HG02970 (cell line): ENCODE data around the gene ZKSCAN7.
"Not testable (repeated sequence)": the region's sequence is repeated elsewhere in the genome, so short reads cannot be mapped to it uniquely, and the experiment has no call there.

ENCODE experiments used
- ATAC-seq: cut with Tn5 transposase; IDR thresholded peaks from one replicate; pipeline ENCODE4 v1.9.1; 2021; ENCODE audit warnings: mild to moderate bottlenecking, moderate library complexity, moderate number of reproducible peaks; ENCODE audit not compliant: unreplicated experiment, low FRiP score

ZKSCAN7 gene

DNA sequence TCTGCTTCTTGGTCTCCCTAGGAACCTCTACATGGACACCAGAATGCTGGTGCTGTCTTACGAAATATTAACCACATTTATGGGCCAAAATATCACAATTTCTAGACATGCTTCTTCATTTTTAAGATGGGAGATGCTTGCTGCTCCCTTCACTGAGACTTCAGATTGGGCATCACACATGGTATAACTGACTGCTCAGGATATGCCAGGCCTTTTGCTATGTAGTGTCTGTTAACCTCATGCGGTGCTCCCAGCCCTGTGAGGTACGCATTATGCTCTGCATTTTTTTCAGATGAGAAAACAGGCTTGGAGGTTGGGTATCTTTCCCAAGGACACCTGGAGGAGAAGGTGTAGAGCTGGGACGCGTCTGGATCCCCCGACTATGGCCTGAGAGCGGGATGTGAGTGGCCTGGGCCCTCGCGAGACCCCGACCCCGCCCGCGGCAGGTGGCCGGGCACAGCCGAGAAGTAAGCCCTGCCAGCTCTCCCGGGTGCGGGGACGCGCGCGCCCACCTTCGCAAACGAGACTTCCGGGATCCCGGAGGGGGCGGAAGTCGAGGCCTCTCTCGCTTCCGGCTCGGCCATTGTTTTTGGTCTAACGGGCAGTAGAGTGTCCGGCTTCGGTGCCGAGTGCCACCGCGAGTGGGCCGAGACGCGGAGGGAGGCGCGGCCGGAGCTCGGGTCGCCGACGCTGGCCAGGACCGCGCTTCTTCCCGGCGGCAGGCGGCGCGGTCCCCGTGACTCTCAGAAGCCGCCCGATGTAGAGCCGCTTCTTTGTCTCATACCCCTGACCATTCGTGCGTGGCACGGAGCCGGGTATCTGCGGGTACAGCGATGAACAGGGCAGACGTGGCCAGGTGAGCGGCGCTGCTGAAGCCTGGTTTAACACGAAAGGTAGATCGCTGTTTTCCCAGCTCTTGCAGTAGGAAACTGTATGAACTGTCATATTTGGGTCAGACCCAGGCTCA, at the start of gene ZKSCAN7:
Gene ZKSCAN7, plus strand, starts transcription at position 568 of the 967 bp plus-strand sequence. CDS start 1,855 bp downstream, outside the sequence.
- no peak for ATAC-seq

DNA sequence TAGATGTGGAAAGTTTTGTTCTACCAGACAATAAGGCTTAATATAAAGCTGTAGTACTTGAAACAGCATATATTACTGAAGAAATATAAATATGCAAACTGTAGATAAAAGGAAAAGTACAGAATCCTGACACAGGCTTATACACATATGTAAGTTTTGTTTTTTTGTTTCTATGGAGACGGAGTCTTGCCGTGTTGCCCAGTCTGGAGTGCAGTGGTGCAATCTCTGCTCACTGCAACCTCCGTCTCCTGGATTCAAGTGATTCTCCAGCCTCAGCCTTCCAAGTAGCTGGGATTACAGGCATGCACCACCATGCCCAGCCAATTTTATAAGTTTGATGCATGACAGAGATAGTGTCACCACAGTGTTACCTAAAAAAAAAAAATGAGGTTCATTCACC, 48.4 kb upstream of the ZKSCAN7 start:
- ATAC-seq = no peak

DNA sequence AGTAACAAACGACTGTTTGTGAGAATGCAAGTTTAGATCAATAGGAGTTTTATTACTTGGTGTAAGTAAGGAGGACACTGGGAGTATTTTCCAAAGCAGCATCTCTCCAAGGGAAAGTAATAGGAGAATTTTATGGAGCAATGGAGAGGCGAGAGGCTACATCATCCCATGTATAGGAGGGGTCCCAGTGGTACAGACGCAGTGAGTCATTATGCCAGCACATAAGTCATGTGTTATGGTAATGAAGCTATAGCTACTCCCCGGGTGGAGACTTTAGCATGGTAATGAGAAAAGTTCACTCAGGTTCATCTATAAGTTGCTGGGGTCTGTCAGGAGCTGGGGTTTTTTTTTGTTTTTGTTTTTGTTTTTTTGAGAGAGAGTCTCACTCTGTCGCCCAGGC, 48.0 kb upstream of the ZKSCAN7 start:
- no peak for ATAC-seq

GRCh38 chr3:44509393-44509921, 45.5 kb upstream of the ZKSCAN7 start:
- ATAC-seq = no peak

GRCh38 chr3:44510000-44510368, 45.0 kb upstream of the ZKSCAN7 start:
- ATAC-seq = peak; percentile 33

GRCh38 chr3:44511238-44511566, 43.8 kb upstream of the ZKSCAN7 start:
- no peak for ATAC-seq

DNA sequence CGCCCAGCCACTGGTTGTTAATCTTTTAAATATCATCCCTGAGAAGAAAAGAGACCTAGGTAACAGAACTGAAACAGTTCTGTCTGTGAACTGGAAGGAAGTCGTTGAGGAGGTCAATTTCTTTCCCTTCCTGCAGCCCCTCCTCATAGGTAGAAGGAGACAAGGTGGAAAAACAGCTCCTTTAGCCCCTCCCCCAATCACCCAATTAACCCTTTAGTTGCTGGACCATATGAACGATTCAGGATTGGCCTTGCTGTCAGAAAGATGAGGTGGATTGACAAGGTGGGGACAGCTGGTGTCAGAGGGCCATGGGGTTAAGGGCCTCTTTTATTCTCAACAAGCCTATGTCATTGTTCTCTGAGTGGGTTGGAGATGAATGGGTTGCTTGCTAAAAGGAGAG, 41.5 kb upstream of the ZKSCAN7 start:
- no peak for ATAC-seq

DNA sequence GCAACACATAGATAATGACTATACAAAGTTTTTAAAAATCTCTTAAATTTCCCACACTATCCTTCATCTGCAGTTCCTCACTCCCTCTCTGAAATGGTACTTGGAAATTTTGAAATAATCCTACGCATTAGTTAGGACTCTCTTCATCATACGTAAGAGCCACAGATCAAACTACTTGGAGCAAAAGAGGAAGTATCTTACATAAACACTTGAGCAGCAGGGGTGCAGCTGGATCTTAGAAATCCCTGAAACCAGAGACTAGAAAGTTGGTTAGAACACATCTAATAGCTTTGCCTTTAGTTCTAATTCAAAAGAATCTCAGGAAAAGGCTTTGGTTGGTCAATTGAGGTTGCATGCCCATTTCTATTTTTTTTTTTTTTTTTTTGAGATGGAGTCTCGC, 38.8 kb upstream of the ZKSCAN7 start:
- ATAC-seq = no peak

DNA sequence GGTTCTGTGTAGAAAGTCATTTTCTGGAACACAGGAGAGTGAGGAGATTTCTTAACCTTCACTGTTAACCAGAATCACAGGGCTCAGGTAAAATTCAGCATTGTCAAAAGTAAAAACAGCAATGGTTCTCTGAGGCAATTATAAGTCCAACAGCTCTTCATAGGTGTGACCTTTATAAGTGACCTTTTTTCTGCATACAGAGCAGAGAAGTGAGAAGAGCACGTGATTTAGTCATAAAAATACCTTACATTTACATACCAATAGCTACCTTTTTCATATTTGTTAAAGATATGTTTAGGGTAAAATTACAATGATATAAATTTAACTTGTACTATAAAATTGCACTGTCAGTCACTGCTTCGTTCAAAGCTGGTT, 36.2 kb upstream of the ZKSCAN7 start:
- ATAC-seq = no peak

- ATAC-seq = no peak
Measured at GRCh38 chr3:44521721-44522120, 33.3 kb upstream of the ZKSCAN7 start.

- no peak for ATAC-seq
Measured at GRCh38 chr3:44522494-44522933, 32.5 kb upstream of the ZKSCAN7 start.

- no peak for ATAC-seq
Measured at GRCh38 chr3:44525060-44525459, 29.9 kb upstream of the ZKSCAN7 start.

- no peak for ATAC-seq
Measured at GRCh38 chr3:44529927-44530326, 25.1 kb upstream of the ZKSCAN7 start.

GRCh38 chr3:44530911-44531310, 24.1 kb upstream of the ZKSCAN7 start:
- ATAC-seq = no peak

DNA sequence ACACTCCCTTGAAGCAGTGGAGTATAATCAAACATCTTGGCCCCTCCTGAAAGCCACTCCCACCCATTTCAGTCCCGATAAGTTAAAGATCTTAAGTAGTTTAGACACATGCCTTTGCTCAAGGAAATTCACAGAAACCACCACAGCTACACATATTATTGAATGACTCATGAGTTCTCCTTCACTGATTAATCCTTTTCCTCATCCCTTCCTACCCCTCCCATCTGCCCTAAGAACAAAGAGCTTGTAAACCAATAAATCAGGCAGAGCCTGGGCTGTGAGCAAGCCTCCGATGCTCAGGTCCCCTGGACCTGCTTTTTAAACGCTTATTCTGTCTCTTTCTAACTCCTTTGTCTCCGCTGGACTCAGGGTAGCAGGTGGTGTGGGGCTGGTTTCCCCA, 20.3 kb upstream of the ZKSCAN7 start:
- not testable (repeated sequence) for ATAC-seq

- ATAC-seq = no peak
Measured at GRCh38 chr3:44535364-44535763, 19.6 kb upstream of the ZKSCAN7 start.

- ATAC-seq = not testable (repeated sequence)
Measured at GRCh38 chr3:44544811-44545210, 10.2 kb upstream of the ZKSCAN7 start.

DNA sequence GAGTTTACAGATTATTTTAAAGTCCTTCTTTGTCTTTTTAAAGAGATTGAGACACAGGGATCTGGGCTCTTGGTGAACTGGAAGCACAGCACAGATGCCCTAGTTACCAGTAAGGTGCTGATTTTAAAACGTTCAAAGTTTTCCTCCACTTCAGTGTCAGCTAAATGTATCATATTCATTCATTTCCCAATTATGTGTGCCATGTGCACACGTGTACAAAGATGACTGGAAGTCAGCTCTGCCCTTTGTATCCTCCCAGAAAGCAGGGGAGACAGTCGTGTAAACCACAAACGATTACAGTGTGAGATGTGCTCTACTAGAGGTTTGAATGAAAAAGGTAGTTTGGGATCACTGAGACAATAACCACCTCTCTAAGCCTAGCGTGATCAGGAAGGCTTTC, 730 bp downstream of the ZKSCAN7 start:
- ATAC-seq = no peak

DNA sequence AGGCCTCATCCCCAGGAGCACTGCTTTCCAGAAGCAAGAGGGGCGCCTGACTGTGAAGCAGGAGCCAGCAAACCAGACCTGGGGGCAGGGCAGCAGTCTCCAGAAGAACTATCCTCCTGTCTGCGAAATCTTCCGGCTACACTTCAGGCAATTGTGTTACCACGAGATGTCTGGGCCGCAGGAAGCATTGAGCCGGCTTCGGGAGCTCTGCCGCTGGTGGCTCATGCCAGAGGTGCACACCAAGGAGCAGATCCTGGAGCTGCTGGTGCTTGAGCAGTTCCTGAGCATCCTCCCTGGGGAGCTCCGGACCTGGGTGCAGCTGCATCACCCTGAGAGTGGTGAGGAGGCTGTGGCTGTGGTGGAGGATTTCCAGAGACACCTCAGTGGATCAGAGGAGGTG, 2.1 kb downstream of the ZKSCAN7 start:
- ATAC-seq = no peak

- no peak for ATAC-seq
Measured at GRCh38 chr3:44561076-44561475, 6.1 kb downstream of the ZKSCAN7 start.

- ATAC-seq = no peak
Measured at GRCh38 chr3:44562147-44562546, 7.2 kb downstream of the ZKSCAN7 start.

DNA sequence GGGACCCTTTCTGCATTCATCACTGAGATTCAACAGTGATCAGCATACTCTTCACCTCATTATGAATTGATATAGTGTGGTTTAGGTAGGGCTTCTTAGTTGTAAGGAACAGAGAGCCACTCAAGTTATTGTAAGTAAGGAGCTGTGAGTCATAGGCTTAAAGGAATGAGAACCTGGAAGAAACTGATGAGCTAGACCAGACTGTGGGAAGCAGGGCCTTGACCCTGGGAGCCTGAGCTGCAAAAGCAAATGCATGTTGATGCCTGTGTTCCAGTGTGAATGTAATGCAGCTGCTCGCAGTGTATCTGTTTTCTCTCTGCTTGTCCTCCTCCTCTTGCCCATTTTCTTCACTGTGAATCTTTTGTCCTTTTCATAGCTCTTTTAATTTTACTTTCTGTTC, 13.6 kb downstream of the ZKSCAN7 start:
- ATAC-seq = no peak
